22Rv1 (cell line): Measurements from ENCODE around the gene RARA.

ENCODE experiments used
- CTCF ChIP-seq: fragments of 450-650 bp; IDR thresholded peaks from 2 replicates; pipeline ENCODE4 v1.5.1; 2017; ENCODE audit warnings: mild to moderate bottlenecking
- ZFX ChIP-seq: fragments of 450-650 bp; IDR thresholded peaks from 2 replicates; pipeline ENCODE4 v1.6.1; 2017; ENCODE audit warnings: antibody characterized with exemption, borderline replicate concordance

- TF ChIP-seq CTCF (no peak), ZFX (no peak)
Measured at GRCh38 chr17:40297511-40297910, 11.5 kb upstream of the RARA start.
